ENCODE measurements around the gene TNS3.

The TNS3 gene

GRCh38 chr7:47337531-47337930 is 244.4 kb downstream of the TNS3 start:
- ATAC-seq (replicated peaks; ENCODE audit: extremely low read depth, poor library complexity, severe bottlenecking), result no peak
- Mint-ChIP-seq H3K36me3 (ENCODE audit: insufficient read depth) (no peaks in the 10 kb centered on the region), H3K4me3 (no peak overlapping the region), H3K27me3 (no peaks in the 10 kb centered on the region), H3K4me1 (no peaks in the 10 kb centered on the region), H3K9me3 (peaks cover 5% of the 10 kb centered on the region), H3K27ac (ENCODE audit: low read depth) (no peak overlapping the region)
- no peak for DNase-seq (ENCODE audit: low spot score in 2 of 2)

- no peaks in the 10 kb centered on the region for H3K36me3 Mint-ChIP-seq (ENCODE audit: insufficient read depth)
- H3K4me1 Mint-ChIP-seq, result no peaks in the 10 kb centered on the region
- ATAC-seq (replicated peaks; ENCODE audit: extremely low read depth, poor library complexity, severe bottlenecking) (no peak), DNase-seq (ENCODE audit: low spot score in 2 of 2) (no peak)
- no peak overlapping the region for H3K4me3 Mint-ChIP-seq
- H3K27ac Mint-ChIP-seq (ENCODE audit: low read depth), result no peak overlapping the region
- H3K27me3 Mint-ChIP-seq, result no peaks in the 10 kb centered on the region
- H3K9me3 Mint-ChIP-seq, result peaks cover 5% of the 10 kb centered on the region
These were observed 245.2 kb downstream of the TNS3 start for GRCh38 chr7:47336472-47337425.

DNA sequence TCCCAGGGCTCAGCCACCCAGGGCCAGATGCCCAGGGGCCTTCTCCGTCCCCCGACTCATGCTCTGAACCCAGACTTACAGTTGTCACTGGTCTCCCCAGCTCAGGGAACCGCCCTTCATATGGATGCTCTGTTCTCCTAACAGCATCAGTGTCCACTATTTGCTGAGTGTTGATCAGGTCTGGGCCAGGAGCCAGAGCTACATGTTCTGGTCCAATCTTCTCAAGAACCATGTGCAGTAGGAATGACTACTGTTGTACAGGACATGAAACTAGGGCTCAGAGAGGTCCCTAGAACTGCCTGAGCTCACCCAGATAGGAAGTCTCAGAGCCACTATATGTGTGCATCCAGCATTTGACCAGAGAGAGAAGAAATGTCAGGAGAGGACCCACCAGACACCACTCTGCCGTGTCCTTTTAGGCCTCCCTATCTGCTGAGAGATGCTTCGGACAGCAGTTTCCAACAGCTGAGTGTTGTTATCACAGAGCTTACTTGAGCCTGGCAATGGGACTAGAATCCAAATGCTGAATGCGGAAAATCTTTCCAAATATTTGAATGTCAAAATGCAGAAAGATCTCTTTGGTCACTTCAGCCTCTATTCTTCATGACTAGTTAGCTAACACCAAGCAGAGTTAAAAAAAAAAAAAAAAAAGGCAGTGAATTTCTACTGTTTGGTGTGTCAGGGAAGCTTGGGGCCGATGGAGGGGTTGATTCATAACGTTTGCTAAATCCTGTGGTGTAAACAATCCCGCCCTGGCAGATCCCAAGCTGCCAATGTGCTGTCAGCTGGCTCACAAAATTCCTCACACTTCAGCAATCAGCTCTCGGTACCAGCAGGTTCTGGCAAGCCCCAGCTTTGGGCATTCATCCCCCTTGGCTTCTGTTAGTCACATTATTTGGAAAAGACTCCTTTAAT is 246.1 kb downstream of the TNS3 start:
- ATAC-seq (replicated peaks; ENCODE audit: extremely low read depth, poor library complexity, severe bottlenecking) (no peak), DNase-seq (ENCODE audit: low spot score in 2 of 2) (no peak)
- H3K27me3 Mint-ChIP-seq, result no peaks in the 10 kb centered on the region
- H3K4me1 Mint-ChIP-seq, result no peaks in the 10 kb centered on the region
- no peak overlapping the region for H3K27ac Mint-ChIP-seq (ENCODE audit: low read depth)
- H3K4me3 Mint-ChIP-seq, result no peak overlapping the region
- H3K36me3 Mint-ChIP-seq (ENCODE audit: insufficient read depth), result no peaks in the 10 kb centered on the region
- peaks cover 5% of the 10 kb centered on the region for H3K9me3 Mint-ChIP-seq

GRCh38 chr7:47335071-47335470 is 246.8 kb downstream of the TNS3 start:
- Mint-ChIP-seq H3K36me3 (ENCODE audit: insufficient read depth) (no peaks in the 10 kb centered on the region), H3K27ac (ENCODE audit: low read depth) (no peak overlapping the region), H3K4me1 (no peaks in the 10 kb centered on the region), H3K9me3 (peaks cover 5% of the 10 kb centered on the region), H3K27me3 (no peaks in the 10 kb centered on the region), H3K4me3 (no peak overlapping the region)
- no peak for DNase-seq (ENCODE audit: low spot score in 2 of 2)
- no peak for ATAC-seq (replicated peaks; ENCODE audit: extremely low read depth, poor library complexity, severe bottlenecking)

- H3K4me3 Mint-ChIP-seq, result no peak overlapping the region
- H3K27me3 Mint-ChIP-seq, result no peaks in the 10 kb centered on the region
- H3K27ac Mint-ChIP-seq (ENCODE audit: low read depth), result no peak overlapping the region
- ATAC-seq (replicated peaks; ENCODE audit: extremely low read depth, poor library complexity, severe bottlenecking), result no peak
- no peaks in the 10 kb centered on the region for H3K4me1 Mint-ChIP-seq
- no peaks in the 10 kb centered on the region for H3K36me3 Mint-ChIP-seq (ENCODE audit: insufficient read depth)
- H3K9me3 Mint-ChIP-seq, result peaks cover 5% of the 10 kb centered on the region
- no peak for DNase-seq (ENCODE audit: low spot score in 2 of 2)
These were observed 248.0 kb downstream of the TNS3 start for GRCh38 chr7:47333959-47334358.

- Mint-ChIP-seq H3K36me3 (ENCODE audit: insufficient read depth) (no peaks in the 10 kb centered on the region), H3K27me3 (no peaks in the 10 kb centered on the region), H3K4me1 (no peaks in the 10 kb centered on the region), H3K4me3 (no peak overlapping the region), H3K9me3 (peaks cover 5% of the 10 kb centered on the region), H3K27ac (ENCODE audit: low read depth) (no peak overlapping the region)
- no peak for ATAC-seq (replicated peaks; ENCODE audit: extremely low read depth, poor library complexity, severe bottlenecking)
- DNase-seq (ENCODE audit: low spot score in 2 of 2), result no peak
These were observed 248.4 kb downstream of the TNS3 start for GRCh38 chr7:47333554-47333887.

- ATAC-seq (replicated peaks; ENCODE audit: extremely low read depth, poor library complexity, severe bottlenecking) (no peak), DNase-seq (ENCODE audit: low spot score in 2 of 2) (no peak)
- no peaks in the 10 kb centered on the region for H3K4me1 Mint-ChIP-seq
- no peak overlapping the region for H3K4me3 Mint-ChIP-seq
- no peaks in the 10 kb centered on the region for H3K36me3 Mint-ChIP-seq (ENCODE audit: insufficient read depth)
- no peaks in the 10 kb centered on the region for H3K27me3 Mint-ChIP-seq
- H3K9me3 Mint-ChIP-seq, result peaks cover 5% of the 10 kb centered on the region
- no peak overlapping the region for H3K27ac Mint-ChIP-seq (ENCODE audit: low read depth)
These were observed 249.0 kb downstream of the TNS3 start for GRCh38 chr7:47332681-47333553.

DNA sequence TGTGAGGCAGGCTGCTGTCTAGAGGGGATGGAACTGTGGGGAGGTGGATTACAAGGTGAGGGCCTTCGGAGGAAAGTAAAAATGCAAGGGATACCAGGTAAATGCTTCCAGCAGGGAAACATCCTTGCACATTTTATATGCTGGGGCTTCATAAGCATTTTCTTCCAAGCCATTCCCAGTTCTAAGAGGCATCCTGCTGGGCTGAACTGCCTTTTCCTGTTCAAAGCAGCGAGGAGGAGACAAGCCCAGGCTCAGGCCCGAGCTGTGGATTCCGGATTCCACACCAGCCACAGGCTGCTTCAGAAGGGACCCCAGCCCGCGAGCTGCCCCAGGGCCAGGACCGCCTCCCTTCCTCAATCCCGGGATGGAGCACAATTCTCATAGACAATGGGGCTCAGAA is 249.7 kb downstream of the TNS3 start:
- no peak for DNase-seq (ENCODE audit: low spot score in 2 of 2)
- H3K27me3 Mint-ChIP-seq, result no peaks in the 10 kb centered on the region
- H3K27ac Mint-ChIP-seq (ENCODE audit: low read depth), result no peak overlapping the region
- no peaks in the 10 kb centered on the region for H3K9me3 Mint-ChIP-seq
- no peak for ATAC-seq (replicated peaks; ENCODE audit: extremely low read depth, poor library complexity, severe bottlenecking)
- H3K36me3 Mint-ChIP-seq (ENCODE audit: insufficient read depth), result no peaks in the 10 kb centered on the region
- H3K4me1 Mint-ChIP-seq, result no peaks in the 10 kb centered on the region
- H3K4me3 Mint-ChIP-seq, result no peak overlapping the region

- Mint-ChIP-seq H3K36me3 (ENCODE audit: insufficient read depth) (no peaks in the 10 kb centered on the region), H3K27ac (ENCODE audit: low read depth) (no peak overlapping the region), H3K4me1 (no peaks in the 10 kb centered on the region), H3K27me3 (no peaks in the 10 kb centered on the region), H3K9me3 (no peaks in the 10 kb centered on the region), H3K4me3 (no peak overlapping the region)
- no peak for ATAC-seq (replicated peaks; ENCODE audit: extremely low read depth, poor library complexity, severe bottlenecking)
- DNase-seq (ENCODE audit: low spot score in 2 of 2), result no peak
These were observed 250.7 kb downstream of the TNS3 start for GRCh38 chr7:47331179-47331565.

DNA sequence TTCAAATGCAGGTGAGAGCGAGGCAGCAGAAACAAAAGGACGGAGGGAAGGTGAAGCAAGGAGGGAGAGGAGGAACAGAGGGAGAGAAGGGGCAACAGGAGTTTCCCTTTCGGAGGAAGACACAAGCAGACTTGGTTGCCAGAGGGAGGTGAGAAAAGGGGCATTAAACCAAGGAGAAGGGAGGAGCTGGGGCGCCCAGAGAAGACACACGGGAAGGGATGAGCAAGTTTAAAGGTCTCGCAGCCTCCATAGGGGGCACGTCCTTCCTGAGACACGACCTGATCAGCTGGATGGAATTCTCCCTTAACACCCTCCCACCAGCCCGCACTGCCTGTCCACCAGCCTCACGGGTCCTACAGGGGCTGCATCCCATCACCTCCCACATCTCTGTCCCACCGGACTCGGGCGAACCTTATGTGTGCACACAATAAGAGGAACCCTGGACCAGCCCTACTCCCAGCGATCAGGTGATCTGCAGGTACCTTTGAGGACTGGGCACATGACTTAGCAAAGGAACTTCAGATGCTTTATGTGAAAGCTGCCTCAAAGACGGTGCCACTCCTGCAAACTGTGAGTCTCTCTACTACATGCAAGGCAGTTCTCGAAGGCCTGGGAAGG is 251.2 kb downstream of the TNS3 start:
- H3K27ac Mint-ChIP-seq (ENCODE audit: low read depth), result no peak overlapping the region
- ATAC-seq (replicated peaks; ENCODE audit: extremely low read depth, poor library complexity, severe bottlenecking) (no peak), DNase-seq (ENCODE audit: low spot score in 2 of 2) (no peak)
- H3K9me3 Mint-ChIP-seq, result no peaks in the 10 kb centered on the region
- H3K4me1 Mint-ChIP-seq, result no peaks in the 10 kb centered on the region
- no peaks in the 10 kb centered on the region for H3K36me3 Mint-ChIP-seq (ENCODE audit: insufficient read depth)
- H3K27me3 Mint-ChIP-seq, result no peaks in the 10 kb centered on the region
- no peak overlapping the region for H3K4me3 Mint-ChIP-seq

- Mint-ChIP-seq H3K4me1 (no peaks in the 10 kb centered on the region), H3K27me3 (no peaks in the 10 kb centered on the region), H3K36me3 (ENCODE audit: insufficient read depth) (no peaks in the 10 kb centered on the region), H3K4me3 (no peak overlapping the region), H3K9me3 (no peaks in the 10 kb centered on the region), H3K27ac (ENCODE audit: low read depth) (no peak overlapping the region)
- ATAC-seq (replicated peaks; ENCODE audit: extremely low read depth, poor library complexity, severe bottlenecking) (no peak), DNase-seq (ENCODE audit: low spot score in 2 of 2) (no peak)
These were observed 251.9 kb downstream of the TNS3 start for GRCh38 chr7:47330026-47330425.

Data from central memory CD8-positive, alpha-beta T cell (primary cell).